H1 (cell line): ENCODE data around the gene UQCRQ.

Experiments
- ATF2 ChIP-seq: IDR thresholded peaks from 2 replicates; pipeline ENCODE4 v1.6.1; 2012; ENCODE audit warnings: low read length, inconsistent platforms
- CEBPB ChIP-seq: IDR thresholded peaks from 2 replicates; pipeline ENCODE4 v1.6.1; 2012; ENCODE audit warnings: low read depth, low read length
- CTCF ChIP-seq, 3 experiments: IDR thresholded peaks; 1 replicate in 2 of 3; 2 replicates in 1 of 3; pipeline versions ENCODE4 v1.5.1 to v1.6.1; 2011; ENCODE audit warnings: low read length in 3 of 3, mild to moderate bottlenecking in 3 of 3, inconsistent platforms in 2 of 3, low read depth in 1 of 3, moderate library complexity in 1 of 3; ENCODE audit not compliant: insufficient read depth in 1 of 3; ENCODE audit errors: control extremely low read depth in 1 of 3
- EZH2 ChIP-seq: fragments of 200-600 bp; sonication (generic); IDR thresholded peaks from 2 replicates; pipeline ENCODE4 v1.7.1; 2012; ENCODE audit warnings: low read depth, mild to moderate bottlenecking, moderate library complexity, low read length, inconsistent platforms; ENCODE audit not compliant: severe bottlenecking
- MAX ChIP-seq: IDR thresholded peaks from 2 replicates; pipeline ENCODE4 v1.6.1; 2012; ENCODE audit warnings: inconsistent platforms
- POLR2A ChIP-seq, 2 experiments: IDR thresholded peaks; 1 replicate in 1 of 2; 2 replicates in 1 of 2; pipeline ENCODE4 v1.6.1; 2011; ENCODE audit warnings: low read depth in 2 of 2, low read length in 2 of 2, mild to moderate bottlenecking in 2 of 2; ENCODE audit errors: control extremely low read depth in 1 of 2
- POLR2AphosphoS5 ChIP-seq: IDR thresholded peaks from 2 replicates; pipeline ENCODE4 v1.6.1; 2011; ENCODE audit warnings: low read depth, low read length
- POU5F1 ChIP-seq: IDR thresholded peaks from 2 replicates; pipeline ENCODE4 v1.6.1; 2011; ENCODE audit warnings: low read depth, mild to moderate bottlenecking, low read length, moderate library complexity
- RFX5 ChIP-seq: IDR thresholded peaks from 2 replicates; pipeline ENCODE4 v1.6.1; 2011; ENCODE audit warnings: low read depth, low read length, improper control_type of control experiment, borderline replicate concordance
- SIX5 ChIP-seq: IDR thresholded peaks from 2 replicates; pipeline ENCODE4 v1.6.1; 2011; ENCODE audit warnings: mild to moderate bottlenecking, low read depth, low read length
- SRF ChIP-seq: IDR thresholded peaks from 2 replicates; pipeline ENCODE4 v1.6.1; 2011; ENCODE audit warnings: mild to moderate bottlenecking, low read depth, low read length, moderate library complexity

- TF ChIP-seq RFX5 (no peak), CTCF (IDR thresholded peaks at IDR 0.05; ENCODE audit: control extremely low read depth in 1 of 3, insufficient read depth in 1 of 3, low read depth in 1 of 3, low read length in 3 of 3) (peak in 2 of 3 experiments; percentile 3 to 33; a peak in 1 of 4 replicates), POLR2AphosphoS5 (peak; percentile 55; the same call in 1 of the 2 replicates), SIX5 (no peak), MAX (peak; percentile 97), POU5F1 (no peak), SRF (no peak), ATF2 (no peak), EZH2 (no peak), POLR2A (IDR thresholded peaks at IDR 0.05; ENCODE audit: control extremely low read depth in 1 of 2, low read depth in 2 of 2, low read length in 2 of 2) (peak in 1 of 2 experiments; percentile 75; a peak in 1 of 3 replicates), CEBPB (no peak)
These were observed 43.6 kb upstream of the UQCRQ start for GRCh38 chr5:132822650-132823480.
